ENCODE results near the gene IMPA2. TPM values are rescaled to one million over a fixed set of nuclear protein-coding genes. Genes with fewer than 3 reads are reported as not detected.

IMPA2 gene
- total and polyA plus RNA-seq, 10 of the 15 experiments (the other 5 are each of a cell fraction or from before 2014, with no cell fraction given), result 0.24 to 21.0 (median 11.4) TPM

- no peak for TF ChIP-seq FOS (IDR thresholded peaks at IDR 0.05; ENCODE audit: borderline replicate concordance, extremely low read depth, insufficient read length)
These were observed 33.5 kb downstream of the IMPA2 start (continued) for GRCh38 chr18:12014521-12015415.

DNA sequence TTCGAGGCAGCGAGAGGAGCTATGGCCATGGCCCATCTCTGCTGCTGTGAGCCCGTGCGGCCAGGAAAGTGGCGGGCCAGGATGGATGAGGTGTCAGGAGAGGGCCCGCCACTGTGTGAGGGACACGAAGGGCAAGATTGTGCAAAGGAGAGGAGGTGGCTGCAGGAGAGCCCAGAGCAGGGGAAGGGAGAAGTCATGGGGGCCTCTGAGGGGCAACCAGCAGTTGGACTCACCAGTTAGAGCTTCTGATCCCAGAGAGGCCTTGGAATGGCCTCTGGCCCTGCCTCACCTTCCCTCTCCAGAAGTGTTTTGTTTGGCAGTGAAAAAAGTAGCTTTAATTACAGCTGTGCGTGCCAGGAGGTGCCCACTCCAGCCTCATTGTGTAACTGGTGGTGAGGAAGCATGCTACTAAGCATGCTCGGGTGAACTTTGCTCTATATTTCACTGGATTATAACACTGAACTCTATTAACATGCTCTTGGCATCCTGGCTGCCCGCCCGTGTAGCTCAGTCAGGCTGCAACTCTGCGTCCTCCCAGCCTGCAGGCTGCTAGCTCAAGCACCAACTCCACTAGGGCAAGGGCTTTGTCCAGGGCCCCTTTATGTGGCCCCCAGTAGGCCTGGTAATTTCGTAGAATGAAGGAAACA is 34.2 kb downstream of the IMPA2 start:
- SMC1A ChIA-PET (ENCODE audit: uncharacterized antibody, unreplicated experiment), result no interaction called here
- H3K27me3 ChIP-seq (replicated peaks in 1 of 2; ENCODE audit: control insufficient read depth in 2 of 2, insufficient read depth in 2 of 2, low read length in 1 of 2), result no peaks in the 10 kb centered on the region
- CTCF ChIA-PET, result interaction anchor here (0.9 kb wide), 1 partner anchor 20 kb away, joined by 3 read pairs; no protein-coding TSS in a partner anchor
- RAD21 ChIA-PET (ENCODE audit: unreplicated experiment), result no interaction called here
- no peaks in the 10 kb centered on the region for H4K20me1 ChIP-seq (ENCODE audit: control insufficient read depth, insufficient read depth)
- DNase-seq (ENCODE audit: low read depth, low spot score) (no peak), FAIRE-seq (no peak), ATAC-seq (no peak)
- intact Hi-C loops (cut with micrococcal nuclease; ENCODE audit: unreplicated experiment) (no loop called here), in situ Hi-C loops (cut with MboI) (no loop called here)
- H3K4me3 ChIP-seq, result no peak overlapping the region
- H3K4me1 ChIP-seq (ENCODE audit: control insufficient read depth, insufficient read depth, low read length), result no peaks in the 10 kb centered on the region
- no peak for TF ChIP-seq RAD21 (IDR thresholded peaks at IDR 0.05; ENCODE audit: insufficient read depth, low read depth, low read length)
- TF ChIP-seq, protein P1, sequence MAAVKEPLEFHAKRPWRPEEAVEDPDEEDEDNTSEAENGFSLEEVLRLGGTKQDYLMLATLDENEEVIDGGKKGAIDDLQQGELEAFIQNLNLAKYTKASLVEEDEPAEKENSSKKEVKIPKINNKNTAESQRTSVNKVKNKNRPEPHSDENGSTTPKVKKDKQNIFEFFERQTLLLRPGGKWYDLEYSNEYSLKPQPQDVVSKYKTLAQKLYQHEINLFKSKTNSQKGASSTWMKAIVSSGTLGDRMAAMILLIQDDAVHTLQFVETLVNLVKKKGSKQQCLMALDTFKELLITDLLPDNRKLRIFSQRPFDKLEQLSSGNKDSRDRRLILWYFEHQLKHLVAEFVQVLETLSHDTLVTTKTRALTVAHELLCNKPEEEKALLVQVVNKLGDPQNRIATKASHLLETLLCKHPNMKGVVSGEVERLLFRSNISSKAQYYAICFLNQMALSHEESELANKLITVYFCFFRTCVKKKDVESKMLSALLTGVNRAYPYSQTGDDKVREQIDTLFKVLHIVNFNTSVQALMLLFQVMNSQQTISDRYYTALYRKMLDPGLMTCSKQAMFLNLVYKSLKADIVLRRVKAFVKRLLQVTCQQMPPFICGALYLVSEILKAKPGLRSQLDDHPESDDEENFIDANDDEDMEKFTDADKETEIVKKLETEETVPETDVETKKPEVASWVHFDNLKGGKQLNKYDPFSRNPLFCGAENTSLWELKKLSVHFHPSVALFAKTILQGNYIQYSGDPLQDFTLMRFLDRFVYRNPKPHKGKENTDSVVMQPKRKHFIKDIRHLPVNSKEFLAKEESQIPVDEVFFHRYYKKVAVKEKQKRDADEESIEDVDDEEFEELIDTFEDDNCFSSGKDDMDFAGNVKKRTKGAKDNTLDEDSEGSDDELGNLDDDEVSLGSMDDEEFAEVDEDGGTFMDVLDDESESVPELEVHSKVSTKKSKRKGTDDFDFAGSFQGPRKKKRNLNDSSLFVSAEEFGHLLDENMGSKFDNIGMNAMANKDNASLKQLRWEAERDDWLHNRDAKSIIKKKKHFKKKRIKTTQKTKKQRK (IDR thresholded peaks at IDR 0.05; ENCODE audit: low read depth, low read length), result no peak
- no peak overlapping the region for H3K9ac ChIP-seq (ENCODE audit: control insufficient read depth, insufficient read depth, low read length)
- no peaks in the 10 kb centered on the region for H3K36me3 ChIP-seq (ENCODE audit: control insufficient read depth in 2 of 2, insufficient read depth in 2 of 2, low read length in 1 of 2)
- H3K79me2 ChIP-seq (ENCODE audit: control insufficient read depth, insufficient read depth, low read length), result no peaks in the 10 kb centered on the region
- no peak overlapping the region for H3K27ac ChIP-seq (ENCODE audit: control insufficient read depth, insufficient read depth)
- no peak overlapping the region for H2AFZ ChIP-seq (ENCODE audit: control insufficient read depth, low read depth, low read length)
- WGBS (ENCODE audit: insufficient coverage, insufficient replicate concordance, low lambda C conversion rate, missing lambda C conversion rate), result 84% methylated on average over 13 of the region's 13 CpGs
- no TSS peak for BruUV-seq (replicated peaks)
- POLR2A ChIA-PET, result no interaction called here
- H3K9me3 ChIP-seq (replicated peaks; ENCODE audit: control insufficient read depth, insufficient read depth, low read length), result no peaks in the 10 kb centered on the region
- no peak overlapping the region for H3K4me2 ChIP-seq (ENCODE audit: control insufficient read depth, insufficient read depth)

All from GM12878 (cell line).